ENCODE data around the gene SPOCK1.

DNA sequence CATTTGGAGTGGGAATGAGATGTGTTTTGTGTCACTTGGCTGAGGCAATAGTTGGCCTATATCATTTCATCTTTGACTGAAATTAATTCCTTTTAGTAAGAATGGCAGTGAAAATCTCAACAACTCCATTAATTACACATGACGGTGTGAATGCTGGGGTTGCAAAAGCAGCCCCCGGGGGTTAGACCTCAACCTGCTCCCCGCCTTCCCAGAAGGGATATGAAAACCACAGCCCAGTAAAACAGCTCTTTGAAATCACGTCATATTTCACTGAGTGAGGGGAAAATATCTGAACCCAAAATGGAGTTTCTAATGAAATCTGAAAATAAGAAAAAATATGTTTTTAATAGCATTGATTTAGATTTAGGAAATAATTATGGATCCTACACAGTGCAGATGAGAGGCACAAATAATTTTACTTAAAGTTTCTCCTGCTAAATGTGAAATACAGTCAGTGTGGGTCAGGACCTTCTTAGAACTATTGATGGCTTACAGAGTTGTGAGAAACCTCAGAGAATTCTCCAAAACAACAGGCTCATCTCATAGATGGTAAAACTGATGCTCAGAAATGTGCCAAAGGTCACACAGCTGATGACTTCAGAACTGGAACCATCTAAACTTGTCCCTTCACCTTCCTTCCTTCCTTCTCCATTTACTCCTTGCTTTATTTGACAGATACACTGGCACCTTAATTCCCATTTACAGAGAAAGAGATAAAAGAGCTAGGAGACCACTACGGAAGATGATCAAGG is 96.5 kb downstream of the SPOCK1 start:
- no peak for TF ChIP-seq TCF7L2 (IDR thresholded peaks at IDR 0.05; ENCODE audit: borderline replicate concordance, extremely low read depth, insufficient read depth, insufficient read length)
- TF ChIP-seq, protein P1, sequence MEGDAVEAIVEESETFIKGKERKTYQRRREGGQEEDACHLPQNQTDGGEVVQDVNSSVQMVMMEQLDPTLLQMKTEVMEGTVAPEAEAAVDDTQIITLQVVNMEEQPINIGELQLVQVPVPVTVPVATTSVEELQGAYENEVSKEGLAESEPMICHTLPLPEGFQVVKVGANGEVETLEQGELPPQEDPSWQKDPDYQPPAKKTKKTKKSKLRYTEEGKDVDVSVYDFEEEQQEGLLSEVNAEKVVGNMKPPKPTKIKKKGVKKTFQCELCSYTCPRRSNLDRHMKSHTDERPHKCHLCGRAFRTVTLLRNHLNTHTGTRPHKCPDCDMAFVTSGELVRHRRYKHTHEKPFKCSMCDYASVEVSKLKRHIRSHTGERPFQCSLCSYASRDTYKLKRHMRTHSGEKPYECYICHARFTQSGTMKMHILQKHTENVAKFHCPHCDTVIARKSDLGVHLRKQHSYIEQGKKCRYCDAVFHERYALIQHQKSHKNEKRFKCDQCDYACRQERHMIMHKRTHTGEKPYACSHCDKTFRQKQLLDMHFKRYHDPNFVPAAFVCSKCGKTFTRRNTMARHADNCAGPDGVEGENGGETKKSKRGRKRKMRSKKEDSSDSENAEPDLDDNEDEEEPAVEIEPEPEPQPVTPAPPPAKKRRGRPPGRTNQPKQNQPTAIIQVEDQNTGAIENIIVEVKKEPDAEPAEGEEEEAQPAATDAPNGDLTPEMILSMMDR (IDR thresholded peaks at IDR 0.05 in 2 of 3, conservative IDR thresholded peaks at IDR 0.05 in 1 of 3; ENCODE audit: borderline replicate concordance in 1 of 3, insufficient read depth in 1 of 3, low read depth in 2 of 3, low read length in 2 of 3) = no peak
- TF ChIP-seq, protein P2, sequence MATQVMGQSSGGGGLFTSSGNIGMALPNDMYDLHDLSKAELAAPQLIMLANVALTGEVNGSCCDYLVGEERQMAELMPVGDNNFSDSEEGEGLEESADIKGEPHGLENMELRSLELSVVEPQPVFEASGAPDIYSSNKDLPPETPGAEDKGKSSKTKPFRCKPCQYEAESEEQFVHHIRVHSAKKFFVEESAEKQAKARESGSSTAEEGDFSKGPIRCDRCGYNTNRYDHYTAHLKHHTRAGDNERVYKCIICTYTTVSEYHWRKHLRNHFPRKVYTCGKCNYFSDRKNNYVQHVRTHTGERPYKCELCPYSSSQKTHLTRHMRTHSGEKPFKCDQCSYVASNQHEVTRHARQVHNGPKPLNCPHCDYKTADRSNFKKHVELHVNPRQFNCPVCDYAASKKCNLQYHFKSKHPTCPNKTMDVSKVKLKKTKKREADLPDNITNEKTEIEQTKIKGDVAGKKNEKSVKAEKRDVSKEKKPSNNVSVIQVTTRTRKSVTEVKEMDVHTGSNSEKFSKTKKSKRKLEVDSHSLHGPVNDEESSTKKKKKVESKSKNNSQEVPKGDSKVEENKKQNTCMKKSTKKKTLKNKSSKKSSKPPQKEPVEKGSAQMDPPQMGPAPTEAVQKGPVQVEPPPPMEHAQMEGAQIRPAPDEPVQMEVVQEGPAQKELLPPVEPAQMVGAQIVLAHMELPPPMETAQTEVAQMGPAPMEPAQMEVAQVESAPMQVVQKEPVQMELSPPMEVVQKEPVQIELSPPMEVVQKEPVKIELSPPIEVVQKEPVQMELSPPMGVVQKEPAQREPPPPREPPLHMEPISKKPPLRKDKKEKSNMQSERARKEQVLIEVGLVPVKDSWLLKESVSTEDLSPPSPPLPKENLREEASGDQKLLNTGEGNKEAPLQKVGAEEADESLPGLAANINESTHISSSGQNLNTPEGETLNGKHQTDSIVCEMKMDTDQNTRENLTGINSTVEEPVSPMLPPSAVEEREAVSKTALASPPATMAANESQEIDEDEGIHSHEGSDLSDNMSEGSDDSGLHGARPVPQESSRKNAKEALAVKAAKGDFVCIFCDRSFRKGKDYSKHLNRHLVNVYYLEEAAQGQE (IDR thresholded peaks at IDR 0.05; ENCODE audit: low read depth) = no peak
- no peak for TF ChIP-seq EZH2phosphoT487 (IDR thresholded peaks at IDR 0.05; ENCODE audit: borderline replicate concordance)
- TF ChIP-seq POLR2A (IDR thresholded peaks at IDR 0.05; ENCODE audit: borderline replicate concordance, extremely low read depth, insufficient read depth, insufficient read length) = no peak
- no peak for TF ChIP-seq YY1 (IDR thresholded peaks at IDR 0.05; ENCODE audit: extremely low read depth, insufficient replicate concordance, low read depth, low read length)
- TF ChIP-seq ZNF274 (IDR thresholded peaks at IDR 0.05; ENCODE audit: low read depth, low read length) = no peak
- no peak for TF ChIP-seq CBX3 (IDR thresholded peaks at IDR 0.05; ENCODE audit: low read depth)
- TF ChIP-seq EGR1 (IDR thresholded peaks at IDR 0.05; ENCODE audit: low read depth) = no peak
- no peak for TF ChIP-seq POLR2AphosphoS5 (IDR thresholded peaks at IDR 0.05; ENCODE audit: low read depth, low read length)

All from HCT116 (cell line).